IPS-18a (cell line): Measurements from ENCODE around the gene CFAP54.

ENCODE experiments used
- H3K27ac ChIP-seq: one replicate; pipeline ENCODE4 v1.5.1; 2013; ENCODE audit warnings: low read length
- H3K27me3 ChIP-seq: one replicate; pipeline ENCODE4 v1.6.1; 2013; ENCODE audit warnings: mild to moderate bottlenecking, low read length; ENCODE audit not compliant: control insufficient read depth, insufficient read depth
- H3K36me3 ChIP-seq: one replicate; pipeline ENCODE4 v1.6.1; 2013; ENCODE audit warnings: low read depth, low read length; ENCODE audit not compliant: control insufficient read depth
- H3K4me1 ChIP-seq: one replicate; pipeline ENCODE4 v1.6.1; 2013; ENCODE audit warnings: low read depth, low read length; ENCODE audit not compliant: control insufficient read depth
- H3K4me3 ChIP-seq: one replicate; pipeline ENCODE4 v1.5.1; 2013; ENCODE audit warnings: low read length
- H3K9ac ChIP-seq: one replicate; pipeline ENCODE4 v1.6.1; 2013; ENCODE audit warnings: mild to moderate bottlenecking, low read length, moderate library complexity
- H3K9me3 ChIP-seq: one replicate; pipeline ENCODE4 v1.6.1; 2013; ENCODE audit warnings: low read depth, low read length; ENCODE audit not compliant: control insufficient read depth

CFAP54 gene

GRCh38 chr12:96810477-96810876 is 321.1 kb downstream of the CFAP54 start:
- Histone ChIP-seq H3K4me3 (no peak overlapping the region), H3K27ac (no peak overlapping the region), H3K9ac (no peak overlapping the region), H3K9me3 (no peaks in the 10 kb centered on the region), H3K36me3 (no peaks in the 10 kb centered on the region), H3K4me1 (no peaks in the 10 kb centered on the region), H3K27me3 (no peaks in the 10 kb centered on the region)

- H3K27ac ChIP-seq: no peak overlapping the region
- H3K9me3 ChIP-seq: no peaks in the 10 kb centered on the region
Measured at GRCh38 chr12:96811083-96811482, 321.7 kb downstream of the CFAP54 start.

GRCh38 chr12:96812153-96812552 is 322.8 kb downstream of the CFAP54 start:
- H3K9me3 ChIP-seq: no peaks in the 10 kb centered on the region
- no peak overlapping the region for H3K27ac ChIP-seq
- H3K36me3 ChIP-seq: no peaks in the 10 kb centered on the region
- no peaks in the 10 kb centered on the region for H3K4me1 ChIP-seq
- no peak overlapping the region for H3K4me3 ChIP-seq
- H3K27me3 ChIP-seq: no peaks in the 10 kb centered on the region
- H3K9ac ChIP-seq: no peak overlapping the region

More at GRCh38 chr12:96811083-96811482, 321.7 kb downstream of the CFAP54 start:
- Histone ChIP-seq H3K36me3 (no peaks in the 10 kb centered on the region), H3K9ac (no peak overlapping the region), H3K27me3 (no peaks in the 10 kb centered on the region), H3K4me3 (no peak overlapping the region), H3K4me1 (no peaks in the 10 kb centered on the region)

- H3K27me3 ChIP-seq: no peaks in the 10 kb centered on the region
- no peaks in the 10 kb centered on the region for H3K4me1 ChIP-seq
- H3K27ac ChIP-seq: no peak overlapping the region
- H3K36me3 ChIP-seq: no peaks in the 10 kb centered on the region
- no peak overlapping the region for H3K4me3 ChIP-seq
- H3K9me3 ChIP-seq: no peaks in the 10 kb centered on the region
- no peak overlapping the region for H3K9ac ChIP-seq
Measured at GRCh38 chr12:96814200-96814599, 324.8 kb downstream of the CFAP54 start.

GRCh38 chr12:96821592-96821991 is 332.2 kb downstream of the CFAP54 start:
- Histone ChIP-seq H3K36me3 (no peaks in the 10 kb centered on the region), H3K4me1 (no peaks in the 10 kb centered on the region), H3K9ac (no peak overlapping the region), H3K4me3 (no peak overlapping the region), H3K9me3 (peaks cover 3% of the 10 kb centered on the region), H3K27me3 (no peaks in the 10 kb centered on the region), H3K27ac (no peak overlapping the region)

- H3K4me3 ChIP-seq: no peak overlapping the region
- H3K9me3 ChIP-seq: peaks cover 3% of the 10 kb centered on the region
- H3K27ac ChIP-seq: no peak overlapping the region
- H3K4me1 ChIP-seq: no peaks in the 10 kb centered on the region
- no peak overlapping the region for H3K9ac ChIP-seq
- H3K27me3 ChIP-seq: no peaks in the 10 kb centered on the region
- H3K36me3 ChIP-seq: no peaks in the 10 kb centered on the region
Measured at GRCh38 chr12:96822641-96823040, 333.3 kb downstream of the CFAP54 start.

GRCh38 chr12:96824074-96824837 is 334.9 kb downstream of the CFAP54 start:
- H3K4me1 ChIP-seq: no peaks in the 10 kb centered on the region
- H3K27me3 ChIP-seq: no peaks in the 10 kb centered on the region
- no peak overlapping the region for H3K9ac ChIP-seq
- no peak overlapping the region for H3K4me3 ChIP-seq
- H3K27ac ChIP-seq: no peak overlapping the region
- peaks cover 3% of the 10 kb centered on the region for H3K9me3 ChIP-seq
- H3K36me3 ChIP-seq: no peaks in the 10 kb centered on the region

GRCh38 chr12:96824838-96825236 is 335.5 kb downstream of the CFAP54 start:
- H3K9ac ChIP-seq: no peak overlapping the region
- H3K4me3 ChIP-seq: no peak overlapping the region
- H3K9me3 ChIP-seq: peaks cover 2% of the 10 kb centered on the region
- H3K27ac ChIP-seq: no peak overlapping the region
- H3K4me1 ChIP-seq: no peaks in the 10 kb centered on the region
- no peaks in the 10 kb centered on the region for H3K27me3 ChIP-seq
- H3K36me3 ChIP-seq: no peaks in the 10 kb centered on the region

- Histone ChIP-seq H3K4me3 (no peak overlapping the region), H3K4me1 (no peaks in the 10 kb centered on the region), H3K36me3 (no peaks in the 10 kb centered on the region), H3K27me3 (no peaks in the 10 kb centered on the region), H3K27ac (no peak overlapping the region), H3K9me3 (no peaks in the 10 kb centered on the region), H3K9ac (no peak overlapping the region)
Measured at GRCh38 chr12:96828169-96828789, 338.9 kb downstream of the CFAP54 start.

- Histone ChIP-seq H3K27ac (no peak overlapping the region), H3K9ac (no peak overlapping the region), H3K4me3 (no peak overlapping the region), H3K27me3 (no peaks in the 10 kb centered on the region), H3K4me1 (no peaks in the 10 kb centered on the region), H3K9me3 (no peaks in the 10 kb centered on the region), H3K36me3 (no peaks in the 10 kb centered on the region)
Measured at GRCh38 chr12:96829354-96829753, 340.0 kb downstream of the CFAP54 start.

GRCh38 chr12:96831346-96831745 is 342.0 kb downstream of the CFAP54 start:
- H3K4me3 ChIP-seq: no peak overlapping the region
- H3K4me1 ChIP-seq: no peaks in the 10 kb centered on the region

GRCh38 chr12:96846293-96846692 is 356.9 kb downstream of the CFAP54 start:
- peaks cover 9% of the 10 kb centered on the region for H3K4me1 ChIP-seq
- H3K36me3 ChIP-seq: no peaks in the 10 kb centered on the region
- no peak overlapping the region for H3K27ac ChIP-seq
- no peak overlapping the region for H3K9ac ChIP-seq
- H3K9me3 ChIP-seq: no peaks in the 10 kb centered on the region
- H3K27me3 ChIP-seq: no peaks in the 10 kb centered on the region
- H3K4me3 ChIP-seq: no peak overlapping the region

More at GRCh38 chr12:96831346-96831745, 342.0 kb downstream of the CFAP54 start:
- H3K36me3 ChIP-seq: no peaks in the 10 kb centered on the region
- H3K9me3 ChIP-seq: no peaks in the 10 kb centered on the region
- no peaks in the 10 kb centered on the region for H3K27me3 ChIP-seq
- no peak overlapping the region for H3K9ac ChIP-seq
- H3K27ac ChIP-seq: no peak overlapping the region
